Prostate gland (tissue), 2 donors: ENCODE measurements around the gene ARL5B. TPM values are rescaled to one million over a fixed set of nuclear protein-coding genes. Genes with fewer than 3 reads are reported as not detected.

Experiments
- DNase-seq: peaks from one replicate; pipeline ENCODE4 v3.0.0-alpha.2; 2019; ENCODE audit warnings: low spot score
- H3K27ac ChIP-seq, 2 donors: fragments of 200-600 bp; sonication (generic); 2 replicates each; pipeline ENCODE4 v1.5.1; 2017 to 2019
- H3K27me3 ChIP-seq: fragments of 200-600 bp; sonication (generic); replicated peaks from 2 replicates; pipeline ENCODE4 v1.5.1; 2019; ENCODE audit not compliant: insufficient read depth
- H3K36me3 ChIP-seq, 2 donors: fragments of 200-600 bp; sonication (generic); 1 replicate in 1 of 2; 2 replicates in 1 of 2; pipeline versions ENCODE4 v1.5.1 to v1.8.1; 2017 to 2019
- H3K4me1 ChIP-seq: fragments of 200-600 bp; sonication (generic); replicated peaks from 2 replicates; pipeline ENCODE4 v1.5.1; 2019
- H3K4me3 ChIP-seq, 2 donors: fragments of 200-600 bp; sonication (generic); 2 replicates each; pipeline ENCODE4 v1.5.1; 2017 to 2019
- H3K9me3 ChIP-seq: fragments of 200-600 bp; sonication (generic); 2 replicates; pipeline ENCODE4 v1.5.1; 2017
- CTCF ChIP-seq, 4 experiments: fragments of 200-600 bp in 2 of 4; fragments of 450-650 bp in 2 of 4; sonication (generic) in 2 of 4; IDR thresholded peaks; 1 replicate in 3 of 4; 2 replicates in 1 of 4; pipeline ENCODE4 v1.5.1; 2016 to 2019; ENCODE audit warnings: antibody characterized with exemption in 4 of 4, mild to moderate bottlenecking in 2 of 4, moderate library complexity in 2 of 4
- POLR2A ChIP-seq: fragments of 450-650 bp; IDR thresholded peaks from one replicate; pipeline ENCODE4 v1.6.1; 2016; ENCODE audit warnings: antibody characterized with exemption, mild to moderate bottlenecking
- POLR2AphosphoS5 ChIP-seq: sonication (generic); formaldehyde crosslinking; IDR thresholded peaks from one replicate; pipeline ENCODE4 v1.6.1; 2017; ENCODE audit warnings: antibody characterized with exemption
- WGBS: methylation state at CpG from one replicate; pipeline ENCODE4 v1.1.5; 2018; 5-methylcytosine and 5-hydroxymethylcytosine counted together
- intact Hi-C: fragments of 100-400 bp; cut with DNase I; formaldehyde crosslinking; loops from one replicate; pipeline ENCODE4 v1.14.2; 2022
- total RNA-seq, 2 donors: library from RNA; depleted of rRNA; stranded (reverse); fragments of >200 nt; gene quantifications; one replicate each; pipeline ENCODE4 v1.1.0, GENCODE V29; 2016

The ARL5B gene
- total RNA-seq, 2 donors from 2014 or later, result 10.7 to 14.5 TPM

- Histone ChIP-seq H3K4me1 (no peaks in the 10 kb centered on the region), H3K36me3 (no peaks in the 10 kb centered on the region), H3K9me3 (no peaks in the 10 kb centered on the region), H3K27ac (peak overlapping the region; percentile 98), H3K4me3 (peak overlapping the region; percentile 95 to 99), H3K27me3 (no peaks in the 10 kb centered on the region)
- TF ChIP-seq POLR2A (no peak), POLR2AphosphoS5 (no peak), CTCF (IDR thresholded peaks at IDR 0.05) (no peak)
- peak; percentile 9 for DNase-seq
- 21% methylated on average over 23 of the region's 23 CpGs for WGBS
- intact Hi-C loops, result no loop called here
These were observed 733 bp upstream of the ARL5B start for GRCh38 chr10:18658271-18659124.

DNA sequence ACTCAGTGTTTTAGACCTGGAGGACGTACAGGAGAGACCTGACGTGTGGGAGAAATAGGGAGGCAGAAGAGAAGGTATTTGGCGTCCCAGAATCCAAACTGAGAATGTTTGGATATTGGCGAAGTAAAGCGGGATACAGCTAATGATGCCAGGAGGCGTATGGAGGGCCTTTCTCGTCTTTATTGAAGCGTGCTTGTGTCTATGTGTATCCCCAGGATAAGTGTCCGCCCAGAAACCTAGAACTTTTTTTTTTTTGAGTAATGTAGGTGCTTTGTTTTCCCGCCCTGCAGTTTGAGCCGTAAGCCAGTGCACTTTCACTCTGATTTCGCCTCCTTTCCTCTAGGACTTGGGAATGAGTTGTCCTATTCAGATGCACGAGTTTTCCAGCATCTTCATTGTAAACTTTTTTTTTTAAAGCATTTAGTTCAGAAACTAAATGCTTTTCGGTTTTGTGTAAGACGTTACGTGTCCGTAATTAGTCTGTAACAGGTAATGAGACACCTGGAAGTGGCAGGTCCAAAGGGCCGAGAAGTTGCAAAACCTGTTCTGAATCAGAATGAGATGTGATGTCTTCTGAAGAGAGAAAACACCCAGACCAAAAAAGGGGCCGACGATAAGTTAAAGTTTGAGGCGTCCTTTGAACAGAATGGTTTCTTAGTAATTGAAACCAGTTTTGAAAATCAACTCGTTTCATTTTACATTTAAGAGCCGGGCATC lies 746 bp downstream of the ARL5B start:
- WGBS, result 1% methylated on average over 23 of the region's 23 CpGs
- H3K27ac ChIP-seq, result peak overlapping the region; percentile 98
- TF ChIP-seq CTCF (IDR thresholded peaks at IDR 0.05), result no peak
- TF ChIP-seq POLR2AphosphoS5, result peak; percentile 22
- intact Hi-C loops, result no loop called here
- H3K36me3 ChIP-seq, result no peaks in the 10 kb centered on the region
- no peaks in the 10 kb centered on the region for H3K27me3 ChIP-seq
- H3K9me3 ChIP-seq, result no peaks in the 10 kb centered on the region
- no peaks in the 10 kb centered on the region for H3K4me1 ChIP-seq
- peak overlapping the region; percentile 95 to 99 for H3K4me3 ChIP-seq
- peak; percentile 51 for DNase-seq

- H3K4me1 ChIP-seq, result no peaks in the 10 kb centered on the region
- TF ChIP-seq POLR2A, result no peak
- no peak for TF ChIP-seq CTCF (IDR thresholded peaks at IDR 0.05)
- TF ChIP-seq POLR2AphosphoS5, result no peak
- no peak for DNase-seq
- peak overlapping the region in 1 of 2 donors; percentile 98 for H3K27ac ChIP-seq
- H3K4me3 ChIP-seq, result peak overlapping the region in 1 of 2 donors; percentile 99
- no peaks in the 10 kb centered on the region for H3K36me3 ChIP-seq
- WGBS, result 84% methylated on average over 19 of the region's 19 CpGs
- no peaks in the 10 kb centered on the region for H3K27me3 ChIP-seq
- intact Hi-C loops, result no loop called here
- H3K9me3 ChIP-seq, result no peaks in the 10 kb centered on the region
These were observed 1.7 kb downstream of the ARL5B start for GRCh38 chr10:18660816-18661431.

DNA sequence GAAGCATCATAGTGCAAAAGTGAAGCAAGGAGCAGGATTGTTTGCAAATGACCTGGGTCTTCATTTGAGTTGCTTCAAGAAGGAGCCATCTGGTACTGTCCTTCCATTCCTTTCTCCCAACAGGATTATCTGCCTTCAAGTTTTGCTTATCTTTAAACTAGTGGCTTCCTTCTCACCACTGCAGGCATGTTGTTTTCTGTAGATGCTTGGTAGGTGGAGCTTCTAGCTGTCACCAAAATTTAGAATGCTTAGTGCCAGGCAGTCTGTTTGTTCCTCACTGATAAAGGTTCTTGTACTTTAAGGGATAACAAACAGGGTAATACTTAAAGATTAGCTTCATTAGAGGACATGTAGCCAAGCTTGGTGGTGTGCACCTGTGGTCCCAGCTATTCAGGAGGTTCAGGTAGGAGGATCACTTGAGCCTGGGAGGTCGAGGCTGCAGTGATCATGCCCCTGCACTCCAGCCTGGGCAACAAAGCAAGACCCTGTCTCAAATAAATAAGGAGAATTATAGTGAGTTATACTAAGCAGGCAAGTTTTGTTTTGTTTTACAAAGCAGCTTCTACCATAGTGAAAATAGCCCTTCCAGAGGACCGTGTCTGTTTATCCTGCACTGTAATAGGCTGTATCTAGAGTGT lies 5.7 kb downstream of the ARL5B start:
- no peaks in the 10 kb centered on the region for H3K36me3 ChIP-seq
- no peaks in the 10 kb centered on the region for H3K9me3 ChIP-seq
- H3K4me1 ChIP-seq, result no peaks in the 10 kb centered on the region
- whole genome bisulfite sequencing, result 88% methylated on average over 2 of the region's 2 CpGs
- intact Hi-C loops, result no loop called here
- no peak overlapping the region for H3K27ac ChIP-seq
- TF ChIP-seq POLR2AphosphoS5 (no peak), POLR2A (no peak), CTCF (IDR thresholded peaks at IDR 0.05) (no peak)
- no peaks in the 10 kb centered on the region for H3K27me3 ChIP-seq
- no peak for DNase-seq
- H3K4me3 ChIP-seq, result no peak overlapping the region
